Smooth muscle cell (in vitro differentiated cells): ENCODE measurements around the gene AOAH. TPM values are rescaled to one million over a fixed set of nuclear protein-coding genes. Genes with fewer than 3 reads are reported as not detected.

Experiments
- DNase-seq: peaks from one replicate; lab custom pipeline; 2025; ENCODE audit not compliant: unreplicated experiment; lab: John Stamatoyannopoulos, UW
- H2AFZ ChIP-seq: fragments of 200-600 bp; sonication (generic); 2 replicates; pipeline ENCODE4 v1.6.0; 2016; ENCODE audit warnings: antibody characterized with exemption, low read depth, mild to moderate bottlenecking
- H3F3A ChIP-seq: fragments of 200-600 bp; sonication (generic); 2 replicates; pipeline ENCODE4 v1.6.0; 2017; ENCODE audit warnings: antibody characterized with exemption, low read depth
- H3K27ac ChIP-seq: fragments of 200-600 bp; sonication (generic); 2 replicates; pipeline ENCODE4 v1.5.1; 2016; ENCODE audit warnings: low read depth, mild to moderate bottlenecking
- H3K27me3 ChIP-seq: fragments of 200-600 bp; sonication (generic); 2 replicates; pipeline ENCODE4 v1.6.1; 2016; ENCODE audit warnings: low read depth, mild to moderate bottlenecking
- H3K36me3 ChIP-seq: fragments of 200-600 bp; sonication (generic); 2 replicates; pipeline ENCODE4 v1.5.1; 2016; ENCODE audit warnings: low read depth
- H3K4me1 ChIP-seq: fragments of 200-600 bp; sonication (generic); 2 replicates; pipeline ENCODE4 v1.5.1; 2016; ENCODE audit warnings: low read depth
- H3K4me2 ChIP-seq: fragments of 200-600 bp; sonication (generic); 2 replicates; pipeline ENCODE4 v1.6.0; 2016; ENCODE audit warnings: mild to moderate bottlenecking
- H3K4me3 ChIP-seq: fragments of 200-600 bp; sonication (generic); 2 replicates; pipeline ENCODE4 v1.5.1; 2016; ENCODE audit warnings: mild to moderate bottlenecking
- H3K79me2 ChIP-seq: fragments of 200-600 bp; sonication (generic); 2 replicates; pipeline ENCODE4 v1.6.0; 2016; ENCODE audit warnings: low read depth, mild to moderate bottlenecking
- H3K9ac ChIP-seq: fragments of 200-600 bp; sonication (generic); 2 replicates; pipeline ENCODE4 v1.6.0; 2016; ENCODE audit warnings: low read depth
- H3K9me3 ChIP-seq: fragments of 200-600 bp; sonication (generic); replicated peaks from 2 replicates; pipeline ENCODE4 v1.5.1; 2016; ENCODE audit warnings: low read depth
- H4K20me1 ChIP-seq: fragments of 200-600 bp; sonication (generic); 2 replicates; pipeline ENCODE4 v1.6.0; 2016; ENCODE audit warnings: low read depth
- WGBS: methylation state at CpG from one replicate; pipeline ENCODE4 v1.1.7; 2016; ENCODE audit warnings: low lambda C conversion rate; 5-methylcytosine and 5-hydroxymethylcytosine counted together
- polyA plus RNA-seq: library from polyadenylated mRNA; unstranded; fragments of >200 nt; fragmentation: Nextera tagmentation; extraction: Ambion mirVana; gene quantifications from 2 replicates; pipeline ENCODE4 v1.2.1, GENCODE V29; 2016
- total RNA-seq: library from RNA; depleted of rRNA; stranded (reverse); fragments of >200 nt; gene quantifications from 2 replicates; pipeline ENCODE4 v1.2.3, GENCODE V29; 2014
- TF ChIP-seq, protein P1 (sequence below): fragments of 200-600 bp; sonication (generic); IDR thresholded peaks from 2 replicates; pipeline ENCODE4 v1.5.1; 2017; ENCODE audit warnings: borderline replicate concordance, mild to moderate bottlenecking, antibody characterized with exemption; ENCODE audit not compliant: insufficient read depth, poor library complexity, severe bottlenecking

Gene AOAH
- total and polyA plus RNA-seq, 2 experiments from 2014 or later, result not detected

DNA sequence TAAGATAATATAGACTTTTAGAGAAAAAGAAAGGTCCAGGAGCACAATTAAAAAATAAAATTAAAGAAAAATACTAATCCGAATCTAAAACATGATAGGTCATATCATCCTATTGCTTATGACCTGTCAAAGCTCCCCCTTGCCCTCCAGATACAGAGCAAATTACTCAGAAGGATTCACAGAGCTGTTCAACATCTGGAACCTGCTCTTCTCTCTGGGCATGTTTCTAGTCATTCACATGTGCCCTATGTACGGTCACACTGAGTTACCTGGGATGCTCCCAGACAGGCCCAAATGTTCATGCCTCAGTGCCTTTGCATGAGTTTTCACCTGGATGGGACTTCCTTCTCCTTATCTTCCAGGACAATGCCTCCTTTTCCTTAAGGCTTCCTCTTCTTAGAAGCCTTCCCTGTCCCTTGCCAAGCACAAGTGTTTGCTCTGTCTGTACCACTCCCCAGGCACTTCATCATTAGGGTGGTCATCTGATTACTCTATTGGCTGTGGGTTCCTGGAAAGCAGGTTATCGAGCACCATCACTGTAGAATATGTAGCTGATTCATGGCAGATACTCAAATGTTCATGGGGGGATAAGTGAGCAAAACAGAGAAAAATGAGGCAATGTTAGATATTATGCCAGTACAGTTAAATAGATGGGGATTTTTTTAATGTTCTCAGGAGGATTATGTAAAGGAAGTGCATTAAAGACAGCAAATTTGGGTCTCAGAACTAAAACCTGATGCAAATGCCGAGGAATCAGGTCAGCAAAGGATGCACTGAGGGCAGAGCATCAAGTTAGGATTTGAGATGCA is 12.0 kb upstream of the AOAH start:
- no peak overlapping the region for H3K4me2 ChIP-seq
- no peak overlapping the region for H3K9ac ChIP-seq
- H3K27me3 ChIP-seq, result no peaks in the 10 kb centered on the region
- H3K9me3 ChIP-seq, result no peaks in the 10 kb centered on the region
- no peaks in the 10 kb centered on the region for H3K79me2 ChIP-seq
- H3K4me3 ChIP-seq, result no peak overlapping the region
- TF ChIP-seq, protein P1, sequence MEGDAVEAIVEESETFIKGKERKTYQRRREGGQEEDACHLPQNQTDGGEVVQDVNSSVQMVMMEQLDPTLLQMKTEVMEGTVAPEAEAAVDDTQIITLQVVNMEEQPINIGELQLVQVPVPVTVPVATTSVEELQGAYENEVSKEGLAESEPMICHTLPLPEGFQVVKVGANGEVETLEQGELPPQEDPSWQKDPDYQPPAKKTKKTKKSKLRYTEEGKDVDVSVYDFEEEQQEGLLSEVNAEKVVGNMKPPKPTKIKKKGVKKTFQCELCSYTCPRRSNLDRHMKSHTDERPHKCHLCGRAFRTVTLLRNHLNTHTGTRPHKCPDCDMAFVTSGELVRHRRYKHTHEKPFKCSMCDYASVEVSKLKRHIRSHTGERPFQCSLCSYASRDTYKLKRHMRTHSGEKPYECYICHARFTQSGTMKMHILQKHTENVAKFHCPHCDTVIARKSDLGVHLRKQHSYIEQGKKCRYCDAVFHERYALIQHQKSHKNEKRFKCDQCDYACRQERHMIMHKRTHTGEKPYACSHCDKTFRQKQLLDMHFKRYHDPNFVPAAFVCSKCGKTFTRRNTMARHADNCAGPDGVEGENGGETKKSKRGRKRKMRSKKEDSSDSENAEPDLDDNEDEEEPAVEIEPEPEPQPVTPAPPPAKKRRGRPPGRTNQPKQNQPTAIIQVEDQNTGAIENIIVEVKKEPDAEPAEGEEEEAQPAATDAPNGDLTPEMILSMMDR, result no peak
- no peak overlapping the region for H3K27ac ChIP-seq
- H3K4me1 ChIP-seq, result no peaks in the 10 kb centered on the region
- DNase-seq, result no peak
- H4K20me1 ChIP-seq, result no peaks in the 10 kb centered on the region
- WGBS, result 89% methylated on average over 4 of the region's 4 CpGs
- H3F3A ChIP-seq, result no peaks in the 10 kb centered on the region
- no peak overlapping the region for H2AFZ ChIP-seq
- H3K36me3 ChIP-seq, result no peaks in the 10 kb centered on the region

DNA sequence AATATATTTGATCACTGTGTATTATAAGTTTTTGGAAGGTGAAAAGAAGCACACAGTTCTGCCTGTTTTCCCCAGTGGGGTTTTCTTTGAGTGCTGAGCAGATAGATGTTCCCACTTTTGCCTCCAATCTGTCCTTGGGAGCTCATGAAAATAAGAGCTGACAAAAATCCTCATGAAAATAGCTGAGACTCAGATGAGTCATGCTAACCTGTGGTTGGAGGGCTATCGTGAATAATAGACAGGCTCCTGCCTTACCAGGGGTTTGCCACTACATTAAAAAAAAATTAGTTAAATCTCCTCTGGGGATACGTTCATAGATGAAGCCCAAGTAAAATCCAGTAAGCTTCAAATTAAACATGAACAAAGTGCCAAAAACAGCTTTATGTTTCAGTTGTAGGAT is 10.9 kb upstream of the AOAH start:
- WGBS, result 45% methylated on average over 2 of the region's 2 CpGs

DNA sequence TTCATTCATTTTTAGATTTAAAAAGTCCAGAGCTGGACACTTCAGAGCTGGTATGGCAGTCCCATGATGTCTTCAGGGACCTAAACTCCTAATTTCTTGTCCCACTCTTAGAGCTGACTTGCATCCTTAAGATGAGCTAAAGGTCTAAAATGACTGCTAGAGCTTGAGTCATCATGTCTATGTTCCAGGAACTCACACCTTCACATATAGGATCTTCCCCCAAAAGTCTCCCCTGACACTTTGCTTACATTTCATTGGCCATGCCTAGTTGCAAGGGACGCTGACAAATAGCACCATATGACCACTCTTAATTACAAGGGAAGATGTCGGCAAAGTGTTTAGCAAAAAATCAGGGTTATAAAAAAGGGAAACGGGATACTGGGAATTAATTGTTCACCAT is 10.4 kb upstream of the AOAH start:
- H3F3A ChIP-seq, result no peaks in the 10 kb centered on the region
- H3K9me3 ChIP-seq, result no peaks in the 10 kb centered on the region
- H3K4me1 ChIP-seq, result no peaks in the 10 kb centered on the region
- H4K20me1 ChIP-seq, result no peaks in the 10 kb centered on the region
- DNase-seq, result no peak
- no peak overlapping the region for H3K9ac ChIP-seq
- no peak overlapping the region for H3K27ac ChIP-seq
- H3K27me3 ChIP-seq, result no peaks in the 10 kb centered on the region
- H3K4me2 ChIP-seq, result no peak overlapping the region
- H3K79me2 ChIP-seq, result no peaks in the 10 kb centered on the region
- H3K4me3 ChIP-seq, result no peak overlapping the region
- TF ChIP-seq, protein P1, result no peak
- WGBS, result 94% methylated on average over 3 of the region's 3 CpGs
- no peaks in the 10 kb centered on the region for H3K36me3 ChIP-seq
- H2AFZ ChIP-seq, result no peak overlapping the region

More for the DNA sequence above, 10.9 kb upstream of the AOAH start:
- TF ChIP-seq, protein P1, result no peak
- no peaks in the 10 kb centered on the region for H3K36me3 ChIP-seq
- no peak overlapping the region for H3K27ac ChIP-seq
- H3K4me3 ChIP-seq, result no peak overlapping the region
- H3K79me2 ChIP-seq, result no peaks in the 10 kb centered on the region
- H3K9me3 ChIP-seq, result no peaks in the 10 kb centered on the region
- no peaks in the 10 kb centered on the region for H3K27me3 ChIP-seq
- H3K9ac ChIP-seq, result no peak overlapping the region
- no peak for DNase-seq
- H3F3A ChIP-seq, result no peaks in the 10 kb centered on the region
- no peaks in the 10 kb centered on the region for H3K4me1 ChIP-seq
- no peak overlapping the region for H2AFZ ChIP-seq
- H3K4me2 ChIP-seq, result no peak overlapping the region
- no peaks in the 10 kb centered on the region for H4K20me1 ChIP-seq

DNA sequence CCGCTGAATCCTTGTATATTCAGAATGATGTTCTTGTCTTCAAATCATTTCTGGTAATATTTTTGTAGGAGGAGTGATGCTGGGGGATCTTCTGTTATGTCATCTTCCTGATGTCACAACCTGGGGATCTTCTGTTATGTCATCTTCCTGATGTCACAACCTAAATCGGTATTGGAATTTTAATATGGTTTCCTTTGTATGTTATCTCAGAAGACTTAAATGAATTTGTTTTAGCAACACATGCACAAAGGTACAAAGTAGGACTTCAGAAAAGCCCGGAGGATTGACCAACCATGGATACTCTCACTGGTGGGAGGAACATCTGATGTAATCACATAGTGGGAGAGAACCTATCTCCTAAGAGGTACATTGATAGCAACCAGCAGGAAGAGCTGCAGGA is 9.1 kb upstream of the AOAH start:
- no peaks in the 10 kb centered on the region for H3K79me2 ChIP-seq
- no peaks in the 10 kb centered on the region for H4K20me1 ChIP-seq
- no peaks in the 10 kb centered on the region for H3K9me3 ChIP-seq
- TF ChIP-seq, protein P1, result no peak
- H3K27me3 ChIP-seq, result no peaks in the 10 kb centered on the region
- no peak overlapping the region for H3K9ac ChIP-seq
- no peaks in the 10 kb centered on the region for H3F3A ChIP-seq
- no peaks in the 10 kb centered on the region for H3K36me3 ChIP-seq
- no peak overlapping the region for H3K4me3 ChIP-seq
- no peak overlapping the region for H3K4me2 ChIP-seq
- H3K27ac ChIP-seq, result no peak overlapping the region
- DNase-seq, result no peak
- no peaks in the 10 kb centered on the region for H3K4me1 ChIP-seq
- WGBS, result 99% methylated on average over 3 of the region's 3 CpGs
- H2AFZ ChIP-seq, result no peak overlapping the region
